HEK293 (cell line): ENCODE results near the gene CAMK2B.

ENCODE experiments used
- CTCF ChIA-PET: fragments of 350-600 bp; formaldehyde crosslinking; extraction: SDS; loops from one replicate; lab custom pipeline; 2021; ENCODE audit warnings: antibody characterized with exemption; lab: Yijun Ruan, JAX
- POLR2A ChIA-PET: fragments of 300-600 bp; formaldehyde crosslinking; extraction: SDS; loops from one replicate; lab custom pipeline; 2020; ENCODE audit warnings: antibody characterized with exemption, inconsistent platforms; lab: Yijun Ruan, JAX
- H3K27ac ChIP-seq: fragments of 200-500 bp; sonication (Bioruptor generic); 2 replicates; pipeline ENCODE4 v1.5.1; 2014; ENCODE audit warnings: low read depth, low read length, control low read depth, inconsistent platforms; ENCODE audit errors: extremely low read depth
- H3K36me3 ChIP-seq, 2 experiments: fragments of 200-500 bp in 1 of 2; sonication (Bioruptor generic) in 1 of 2; 1 replicate in 1 of 2; 2 replicates in 1 of 2; pipeline ENCODE4 v1.5.1; 2014 to 2017; ENCODE audit warnings: inconsistent platforms in 2 of 2, low read length in 2 of 2; ENCODE audit not compliant: control insufficient read depth in 2 of 2, insufficient read depth in 1 of 2
- H3K4me1 ChIP-seq: fragments of 200-500 bp; sonication (Bioruptor generic); 2 replicates; pipeline ENCODE4 v1.5.1; 2014; ENCODE audit warnings: mild to moderate bottlenecking, low read length, inconsistent platforms; ENCODE audit not compliant: control insufficient read depth, insufficient read depth
- H3K4me3 ChIP-seq: 2 replicates; pipeline ENCODE4 v1.5.1; 2011; ENCODE audit warnings: low read depth, mild to moderate bottlenecking, control low read depth, low read length, moderate library complexity
- H3K9me3 ChIP-seq: fragments of 200-500 bp; sonication (Bioruptor generic); 2 replicates; pipeline ENCODE4 v1.5.1; 2014; ENCODE audit warnings: low read depth, low read length, inconsistent platforms; ENCODE audit not compliant: control insufficient read depth, insufficient read depth
- BCL11A ChIP-seq: fragments of 450-650 bp; formaldehyde crosslinking; IDR thresholded peaks from 2 replicates; pipeline ENCODE4 v1.5.1; 2016; ENCODE audit warnings: low read depth, missing biosample characterization, missing genetic modification characterization
- SCRT2 ChIP-seq: fragments of 450-650 bp; formaldehyde crosslinking; IDR thresholded peaks from 2 replicates; pipeline ENCODE4 v1.5.1; 2016; ENCODE audit warnings: missing biosample characterization, missing genetic modification characterization
- WT1 ChIP-seq: fragments of 450-650 bp; formaldehyde crosslinking; IDR thresholded peaks from 2 replicates; pipeline ENCODE4 v1.5.1; 2016; ENCODE audit warnings: missing biosample characterization, missing genetic modification characterization
- ZBTB17 ChIP-seq: fragments of 450-650 bp; formaldehyde crosslinking; IDR thresholded peaks from 2 replicates; pipeline ENCODE4 v1.5.1; 2016; ENCODE audit warnings: missing biosample characterization, missing genetic modification characterization
- ZBTB20 ChIP-seq: fragments of 450-650 bp; formaldehyde crosslinking; IDR thresholded peaks from 2 replicates; pipeline ENCODE4 v1.5.1; 2016; ENCODE audit warnings: missing biosample characterization, missing genetic modification characterization
- ZBTB21 ChIP-seq: fragments of 450-650 bp; formaldehyde crosslinking; IDR thresholded peaks from 2 replicates; pipeline ENCODE4 v1.5.1; 2017; ENCODE audit warnings: missing biosample characterization, missing genetic modification characterization
- ZNF112 ChIP-seq: fragments of 450-650 bp; formaldehyde crosslinking; IDR thresholded peaks from 2 replicates; pipeline ENCODE4 v1.5.0; 2017; ENCODE audit warnings: missing biosample characterization, missing genetic modification characterization
- ZNF121 ChIP-seq: fragments of 450-650 bp; formaldehyde crosslinking; IDR thresholded peaks from 2 replicates; pipeline ENCODE4 v1.5.1; 2016; ENCODE audit warnings: missing biosample characterization, missing genetic modification characterization
- ZNF138 ChIP-seq: fragments of 450-650 bp; formaldehyde crosslinking; IDR thresholded peaks from 2 replicates; pipeline ENCODE4 v1.5.1; 2016; ENCODE audit warnings: missing biosample characterization, missing genetic modification characterization, borderline replicate concordance
- ZNF169 ChIP-seq: fragments of 450-650 bp; formaldehyde crosslinking; IDR thresholded peaks from 2 replicates; pipeline ENCODE4 v1.5.1; 2016; ENCODE audit warnings: missing biosample characterization, missing genetic modification characterization
- ZNF175 ChIP-seq: fragments of 450-650 bp; formaldehyde crosslinking; IDR thresholded peaks from 2 replicates; pipeline ENCODE4 v1.5.1; 2016; ENCODE audit warnings: missing biosample characterization, missing genetic modification characterization
- ZNF221 ChIP-seq: fragments of 450-650 bp; formaldehyde crosslinking; IDR thresholded peaks from 2 replicates; pipeline ENCODE4 v1.5.1; 2017; ENCODE audit warnings: missing biosample characterization, missing genetic modification characterization, borderline replicate concordance
- ZNF223 ChIP-seq: fragments of 450-650 bp; formaldehyde crosslinking; IDR thresholded peaks from 2 replicates; pipeline ENCODE4 v1.5.1; 2016; ENCODE audit warnings: missing biosample characterization, missing genetic modification characterization
- ZNF23 ChIP-seq: fragments of 450-650 bp; formaldehyde crosslinking; IDR thresholded peaks from 2 replicates; pipeline ENCODE4 v1.5.1; 2016; ENCODE audit warnings: missing biosample characterization, missing genetic modification characterization, borderline replicate concordance
- ZNF600 ChIP-seq: fragments of 450-650 bp; formaldehyde crosslinking; IDR thresholded peaks from 2 replicates; pipeline ENCODE4 v1.5.1; 2016; ENCODE audit warnings: missing biosample characterization, missing genetic modification characterization
- ZNF610 ChIP-seq: fragments of 450-650 bp; formaldehyde crosslinking; IDR thresholded peaks from 2 replicates; pipeline ENCODE4 v1.5.1; 2016; ENCODE audit warnings: missing biosample characterization, missing genetic modification characterization, borderline replicate concordance
- ZNF624 ChIP-seq: fragments of 450-650 bp; formaldehyde crosslinking; IDR thresholded peaks from 2 replicates; pipeline ENCODE4 v1.5.1; 2017; ENCODE audit warnings: missing biosample characterization, missing genetic modification characterization
- ZNF843 ChIP-seq: fragments of 450-650 bp; formaldehyde crosslinking; IDR thresholded peaks from 2 replicates; pipeline ENCODE4 v1.5.1; 2016; ENCODE audit warnings: missing biosample characterization, missing genetic modification characterization
- TF ChIP-seq, protein P1 (sequence below): fragments of 450-650 bp; formaldehyde crosslinking; IDR thresholded peaks from 2 replicates; pipeline ENCODE4 v1.5.1; 2016; ENCODE audit warnings: missing biosample characterization, missing genetic modification characterization
- TF ChIP-seq, protein P2 (sequence below): fragments of 450-650 bp; formaldehyde crosslinking; IDR thresholded peaks from 2 replicates; pipeline ENCODE4 v1.5.1; 2016; ENCODE audit warnings: missing biosample characterization, missing genetic modification characterization
- TF ChIP-seq, protein P3 (sequence below): fragments of 450-650 bp; formaldehyde crosslinking; IDR thresholded peaks from 2 replicates; pipeline ENCODE4 v1.5.0; 2017; ENCODE audit warnings: missing biosample characterization, missing genetic modification characterization, borderline replicate concordance
- TF ChIP-seq, protein P4 (sequence below): fragments of 450-650 bp; formaldehyde crosslinking; IDR thresholded peaks from 2 replicates; pipeline ENCODE4 v1.5.1; 2016; ENCODE audit warnings: missing biosample characterization, missing genetic modification characterization
- TF ChIP-seq, protein P5 (sequence below): fragments of 450-650 bp; formaldehyde crosslinking; IDR thresholded peaks from 2 replicates; pipeline ENCODE4 v1.5.1; 2017; ENCODE audit warnings: missing biosample characterization, missing genetic modification characterization
- TF ChIP-seq, protein P6 (sequence below): fragments of 450-650 bp; formaldehyde crosslinking; IDR thresholded peaks from 2 replicates; pipeline ENCODE4 v1.5.1; 2016; ENCODE audit warnings: missing biosample characterization, missing genetic modification characterization

CAMK2B gene

DNA sequence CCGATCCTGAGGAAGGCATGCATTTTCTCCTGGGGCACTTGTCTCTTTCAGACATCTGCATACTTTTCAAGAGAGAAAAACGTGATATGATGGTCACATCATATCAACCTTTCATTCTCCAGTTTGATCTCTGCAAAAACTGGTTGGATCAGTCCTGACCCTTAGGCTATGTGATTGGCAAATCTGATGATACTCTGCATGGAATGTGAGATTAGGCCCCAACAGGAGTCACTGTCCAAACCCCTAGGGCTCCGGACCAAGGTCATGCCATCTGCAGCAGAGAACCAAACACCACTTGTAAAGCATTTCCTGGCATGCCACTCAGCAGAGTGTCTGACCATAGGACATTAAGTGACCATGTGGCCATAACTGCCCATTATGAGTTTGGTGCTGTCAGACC, 144.8 kb downstream of the CAMK2B start:
- peaks cover 10% of the 10 kb centered on the region; the same call in 1 of the 2 replicates for H3K4me1 ChIP-seq
- POLR2A ChIA-PET, result no interaction called here
- TF ChIP-seq ZNF175 (tag by site-specific recombination) (no peak), ZNF221 (no peak), ZNF138 (tag by site-specific recombination) (no peak), ZNF223 (tag by site-specific recombination) (no peak), ZNF112 (tag by site-specific recombination) (no peak), ZNF23 (tag by site-specific recombination) (no peak), ZBTB20 (tag by site-specific recombination) (no peak), SCRT2 (tag by site-specific recombination) (no peak), ZNF121 (tag by site-specific recombination) (no peak)
- TF ChIP-seq, protein P1, sequence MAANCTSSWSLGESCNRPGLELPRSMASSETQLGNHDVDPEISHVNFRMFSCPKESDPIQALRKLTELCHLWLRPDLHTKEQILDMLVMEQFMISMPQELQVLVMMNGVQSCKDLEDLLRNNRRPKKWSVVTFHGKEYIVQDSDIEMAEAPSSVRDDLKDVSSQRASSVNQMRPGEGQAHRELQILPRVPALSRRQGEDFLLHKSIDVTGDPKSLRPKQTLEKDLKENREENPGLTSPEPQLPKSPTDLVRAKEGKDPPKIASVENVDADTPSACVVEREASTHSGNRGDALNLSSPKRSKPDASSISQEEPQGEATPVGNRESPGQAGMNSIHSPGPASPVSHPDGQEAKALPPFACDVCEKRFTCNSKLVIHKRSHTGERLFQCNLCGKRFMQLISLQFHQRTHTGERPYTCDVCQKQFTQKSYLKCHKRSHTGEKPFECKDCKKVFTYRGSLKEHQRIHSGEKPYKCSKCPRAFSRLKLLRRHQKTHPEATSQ (tag by site-specific recombination), result no peak
- TF ChIP-seq, protein P2, sequence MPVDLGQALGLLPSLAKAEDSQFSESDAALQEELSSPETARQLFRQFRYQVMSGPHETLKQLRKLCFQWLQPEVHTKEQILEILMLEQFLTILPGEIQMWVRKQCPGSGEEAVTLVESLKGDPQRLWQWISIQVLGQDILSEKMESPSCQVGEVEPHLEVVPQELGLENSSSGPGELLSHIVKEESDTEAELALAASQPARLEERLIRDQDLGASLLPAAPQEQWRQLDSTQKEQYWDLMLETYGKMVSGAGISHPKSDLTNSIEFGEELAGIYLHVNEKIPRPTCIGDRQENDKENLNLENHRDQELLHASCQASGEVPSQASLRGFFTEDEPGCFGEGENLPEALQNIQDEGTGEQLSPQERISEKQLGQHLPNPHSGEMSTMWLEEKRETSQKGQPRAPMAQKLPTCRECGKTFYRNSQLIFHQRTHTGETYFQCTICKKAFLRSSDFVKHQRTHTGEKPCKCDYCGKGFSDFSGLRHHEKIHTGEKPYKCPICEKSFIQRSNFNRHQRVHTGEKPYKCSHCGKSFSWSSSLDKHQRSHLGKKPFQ, result no peak
- TF ChIP-seq, protein P3, sequence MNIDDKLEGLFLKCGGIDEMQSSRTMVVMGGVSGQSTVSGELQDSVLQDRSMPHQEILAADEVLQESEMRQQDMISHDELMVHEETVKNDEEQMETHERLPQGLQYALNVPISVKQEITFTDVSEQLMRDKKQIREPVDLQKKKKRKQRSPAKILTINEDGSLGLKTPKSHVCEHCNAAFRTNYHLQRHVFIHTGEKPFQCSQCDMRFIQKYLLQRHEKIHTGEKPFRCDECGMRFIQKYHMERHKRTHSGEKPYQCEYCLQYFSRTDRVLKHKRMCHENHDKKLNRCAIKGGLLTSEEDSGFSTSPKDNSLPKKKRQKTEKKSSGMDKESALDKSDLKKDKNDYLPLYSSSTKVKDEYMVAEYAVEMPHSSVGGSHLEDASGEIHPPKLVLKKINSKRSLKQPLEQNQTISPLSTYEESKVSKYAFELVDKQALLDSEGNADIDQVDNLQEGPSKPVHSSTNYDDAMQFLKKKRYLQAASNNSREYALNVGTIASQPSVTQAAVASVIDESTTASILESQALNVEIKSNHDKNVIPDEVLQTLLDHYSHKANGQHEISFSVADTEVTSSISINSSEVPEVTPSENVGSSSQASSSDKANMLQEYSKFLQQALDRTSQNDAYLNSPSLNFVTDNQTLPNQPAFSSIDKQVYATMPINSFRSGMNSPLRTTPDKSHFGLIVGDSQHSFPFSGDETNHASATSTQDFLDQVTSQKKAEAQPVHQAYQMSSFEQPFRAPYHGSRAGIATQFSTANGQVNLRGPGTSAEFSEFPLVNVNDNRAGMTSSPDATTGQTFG (tag by site-specific recombination), result no peak
- TF ChIP-seq, protein P4, sequence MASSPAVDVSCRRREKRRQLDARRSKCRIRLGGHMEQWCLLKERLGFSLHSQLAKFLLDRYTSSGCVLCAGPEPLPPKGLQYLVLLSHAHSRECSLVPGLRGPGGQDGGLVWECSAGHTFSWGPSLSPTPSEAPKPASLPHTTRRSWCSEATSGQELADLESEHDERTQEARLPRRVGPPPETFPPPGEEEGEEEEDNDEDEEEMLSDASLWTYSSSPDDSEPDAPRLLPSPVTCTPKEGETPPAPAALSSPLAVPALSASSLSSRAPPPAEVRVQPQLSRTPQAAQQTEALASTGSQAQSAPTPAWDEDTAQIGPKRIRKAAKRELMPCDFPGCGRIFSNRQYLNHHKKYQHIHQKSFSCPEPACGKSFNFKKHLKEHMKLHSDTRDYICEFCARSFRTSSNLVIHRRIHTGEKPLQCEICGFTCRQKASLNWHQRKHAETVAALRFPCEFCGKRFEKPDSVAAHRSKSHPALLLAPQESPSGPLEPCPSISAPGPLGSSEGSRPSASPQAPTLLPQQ (tag by site-specific recombination), result no peak
- no peak overlapping the region for H3K27ac ChIP-seq
- H3K36me3 ChIP-seq, result no peaks in the 10 kb centered on the region
- no peak overlapping the region for H3K4me3 ChIP-seq
- CTCF ChIA-PET, result no interaction called here
- no peaks in the 10 kb centered on the region for H3K9me3 ChIP-seq

DNA sequence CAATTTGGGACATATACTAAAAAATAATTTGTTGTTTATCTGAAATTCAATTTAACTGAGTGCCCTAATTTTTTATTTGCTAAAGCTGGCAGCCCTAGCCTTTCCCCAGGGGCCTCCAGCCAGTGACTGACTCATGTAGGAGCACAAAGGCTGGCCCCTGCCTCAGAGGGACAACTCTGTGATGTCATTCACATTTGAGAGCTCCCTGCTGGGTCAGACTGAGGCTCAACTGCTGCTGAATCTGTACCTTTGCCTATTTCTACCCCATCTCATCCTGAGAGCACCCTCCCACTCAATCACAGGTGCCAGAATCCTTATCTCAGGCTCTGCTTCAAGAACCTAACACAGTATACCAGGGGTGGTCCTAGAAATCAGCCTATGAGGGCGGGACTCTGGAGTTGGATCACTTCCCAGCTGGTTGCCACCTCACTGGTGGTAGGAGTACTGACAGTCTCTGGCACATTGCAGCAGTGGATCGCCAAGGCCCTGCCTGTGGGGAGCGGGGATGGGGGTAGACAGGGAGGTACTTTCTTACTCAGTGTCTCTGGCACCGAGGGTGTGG, 147.7 kb downstream of the CAMK2B start:
- POLR2A ChIA-PET, result no interaction called here
- Histone ChIP-seq H3K27ac (no peak overlapping the region), H3K9me3 (no peaks in the 10 kb centered on the region), H3K36me3 (no peaks in the 10 kb centered on the region), H3K4me3 (no peak overlapping the region), H3K4me1 (peaks cover 7% of the 10 kb centered on the region; the same call in 1 of the 2 replicates)
- CTCF ChIA-PET, result interaction anchor here (0.7 to 0.9 kb wide), 2 partner anchors 20 to 105 kb away, joined by 3 read pairs; no protein-coding TSS in a partner anchor
- TF ChIP-seq ZNF624 (tag by site-specific recombination) (no peak), ZNF843 (tag by site-specific recombination) (no peak), BCL11A (tag by site-specific recombination) (no peak), ZNF610 (tag by site-specific recombination) (no peak), ZNF600 (tag by site-specific recombination) (peak; percentile 47; the same call in 1 of the 2 replicates), ZBTB17 (tag by site-specific recombination) (peak; percentile 76), WT1 (no peak), ZNF169 (no peak), ZBTB21 (peak; percentile 88)
- TF ChIP-seq, protein P5, sequence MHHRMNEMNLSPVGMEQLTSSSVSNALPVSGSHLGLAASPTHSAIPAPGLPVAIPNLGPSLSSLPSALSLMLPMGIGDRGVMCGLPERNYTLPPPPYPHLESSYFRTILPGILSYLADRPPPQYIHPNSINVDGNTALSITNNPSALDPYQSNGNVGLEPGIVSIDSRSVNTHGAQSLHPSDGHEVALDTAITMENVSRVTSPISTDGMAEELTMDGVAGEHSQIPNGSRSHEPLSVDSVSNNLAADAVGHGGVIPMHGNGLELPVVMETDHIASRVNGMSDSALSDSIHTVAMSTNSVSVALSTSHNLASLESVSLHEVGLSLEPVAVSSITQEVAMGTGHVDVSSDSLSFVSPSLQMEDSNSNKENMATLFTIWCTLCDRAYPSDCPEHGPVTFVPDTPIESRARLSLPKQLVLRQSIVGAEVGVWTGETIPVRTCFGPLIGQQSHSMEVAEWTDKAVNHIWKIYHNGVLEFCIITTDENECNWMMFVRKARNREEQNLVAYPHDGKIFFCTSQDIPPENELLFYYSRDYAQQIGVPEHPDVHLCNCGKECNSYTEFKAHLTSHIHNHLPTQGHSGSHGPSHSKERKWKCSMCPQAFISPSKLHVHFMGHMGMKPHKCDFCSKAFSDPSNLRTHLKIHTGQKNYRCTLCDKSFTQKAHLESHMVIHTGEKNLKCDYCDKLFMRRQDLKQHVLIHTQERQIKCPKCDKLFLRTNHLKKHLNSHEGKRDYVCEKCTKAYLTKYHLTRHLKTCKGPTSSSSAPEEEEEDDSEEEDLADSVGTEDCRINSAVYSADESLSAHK (tag by site-specific recombination), result no peak
- TF ChIP-seq, protein P6, sequence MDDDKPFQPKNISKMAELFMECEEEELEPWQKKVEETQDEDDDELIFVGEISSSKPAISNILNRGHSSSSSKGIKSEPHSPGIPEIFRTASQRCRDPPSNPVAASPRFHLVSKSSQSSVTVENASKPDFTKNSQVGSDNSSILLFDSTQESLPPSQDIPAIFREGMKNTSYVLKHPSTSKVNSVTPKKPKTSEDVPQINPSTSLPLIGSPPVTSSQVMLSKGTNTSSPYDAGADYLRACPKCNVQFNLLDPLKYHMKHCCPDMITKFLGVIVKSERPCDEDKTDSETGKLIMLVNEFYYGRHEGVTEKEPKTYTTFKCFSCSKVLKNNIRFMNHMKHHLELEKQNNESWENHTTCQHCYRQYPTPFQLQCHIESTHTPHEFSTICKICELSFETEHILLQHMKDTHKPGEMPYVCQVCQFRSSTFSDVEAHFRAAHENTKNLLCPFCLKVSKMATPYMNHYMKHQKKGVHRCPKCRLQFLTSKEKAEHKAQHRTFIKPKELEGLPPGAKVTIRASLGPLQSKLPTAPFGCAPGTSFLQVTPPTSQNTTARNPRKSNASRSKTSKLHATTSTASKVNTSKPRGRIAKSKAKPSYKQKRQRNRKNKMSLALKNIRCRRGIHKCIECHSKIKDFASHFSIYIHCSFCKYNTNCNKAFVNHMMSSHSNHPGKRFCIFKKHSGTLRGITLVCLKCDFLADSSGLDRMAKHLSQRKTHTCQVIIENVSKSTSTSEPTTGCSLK (tag by site-specific recombination), result no peak
